Karpas-422 (cell line): ENCODE measurements around the gene C19orf85. TPM values are rescaled to one million over a fixed set of nuclear protein-coding genes. Genes with fewer than 3 reads are reported as not detected.
"Not testable (repeated sequence)": the region's sequence is repeated elsewhere in the genome, so short reads cannot be mapped to it uniquely, and the experiment has no call there.

Experiments
- DNase-seq: peaks from one replicate; pipeline ENCODE4 v3.0.0-alpha.2; 2015
- H2AFZ ChIP-seq: fragments of 200-600 bp; sonication (generic); 2 replicates; pipeline ENCODE4 v1.6.1; 2014; ENCODE audit warnings: antibody characterized with exemption, low read length, mixed read lengths
- H3K27ac ChIP-seq: fragments of 200-600 bp; sonication (generic); 2 replicates; pipeline ENCODE4 v1.5.1; 2014; ENCODE audit warnings: mild to moderate bottlenecking, low read length, moderate library complexity
- H3K27me3 ChIP-seq: fragments of 200-600 bp; sonication (generic); 2 replicates; pipeline ENCODE4 v1.6.1; 2014; ENCODE audit warnings: low read length, mixed read lengths
- H3K36me3 ChIP-seq: fragments of 200-600 bp; sonication (generic); 2 replicates; pipeline ENCODE4 v1.6.1; 2014; ENCODE audit warnings: low read length, mixed read lengths; ENCODE audit not compliant: insufficient read depth
- H3K4me1 ChIP-seq: fragments of 200-600 bp; sonication (generic); 2 replicates; pipeline ENCODE4 v1.6.1; 2014; ENCODE audit warnings: mild to moderate bottlenecking, low read length, mixed read lengths
- H3K4me2 ChIP-seq: fragments of 200-600 bp; sonication (generic); 2 replicates; pipeline ENCODE4 v1.6.1; 2014; ENCODE audit warnings: low read length, low read depth, mild to moderate bottlenecking; ENCODE audit not compliant: poor library complexity, severe bottlenecking
- H3K4me3 ChIP-seq: fragments of 200-600 bp; sonication (generic); 2 replicates; pipeline ENCODE4 v1.5.1; 2014; ENCODE audit warnings: mild to moderate bottlenecking, antibody characterized with exemption, low read length, mixed read lengths
- H3K79me2 ChIP-seq: fragments of 200-600 bp; sonication (generic); 2 replicates; pipeline ENCODE4 v1.6.1; 2014; ENCODE audit warnings: mild to moderate bottlenecking, low read length, mixed read lengths
- H3K9ac ChIP-seq: fragments of 200-600 bp; sonication (generic); 2 replicates; pipeline ENCODE4 v1.6.0; 2014; ENCODE audit warnings: low read length
- H3K9me2 ChIP-seq: fragments of 200-600 bp; sonication (generic), shearing (Covaris generic); replicated peaks from 2 replicates; pipeline ENCODE4 v1.6.0; 2014; ENCODE audit warnings: mild to moderate bottlenecking, low read length, moderate library complexity; ENCODE audit not compliant: insufficient read depth
- H3K9me3 ChIP-seq: fragments of 300-700, 200-600 bp; sonication (generic); 2 replicates; pipeline ENCODE4 v1.6.1; 2014; ENCODE audit warnings: low read length, mixed read lengths
- H4K20me1 ChIP-seq: fragments of 200-600 bp; sonication (generic); 2 replicates; pipeline ENCODE4 v1.6.1; 2014; ENCODE audit warnings: mild to moderate bottlenecking, antibody characterized with exemption, low read length, low read depth; ENCODE audit not compliant: insufficient read depth
- total RNA-seq: library from RNA; depleted of rRNA; stranded (reverse); fragments of >200 nt; shearing (Covaris generic); gene quantifications from 2 replicates; pipeline ENCODE4 v1.2.3, GENCODE V29; 2014; ENCODE audit warnings: low replicate concordance

The C19orf85 gene
- total RNA-seq, 1 experiment from 2014 or later, result not detected

DNA sequence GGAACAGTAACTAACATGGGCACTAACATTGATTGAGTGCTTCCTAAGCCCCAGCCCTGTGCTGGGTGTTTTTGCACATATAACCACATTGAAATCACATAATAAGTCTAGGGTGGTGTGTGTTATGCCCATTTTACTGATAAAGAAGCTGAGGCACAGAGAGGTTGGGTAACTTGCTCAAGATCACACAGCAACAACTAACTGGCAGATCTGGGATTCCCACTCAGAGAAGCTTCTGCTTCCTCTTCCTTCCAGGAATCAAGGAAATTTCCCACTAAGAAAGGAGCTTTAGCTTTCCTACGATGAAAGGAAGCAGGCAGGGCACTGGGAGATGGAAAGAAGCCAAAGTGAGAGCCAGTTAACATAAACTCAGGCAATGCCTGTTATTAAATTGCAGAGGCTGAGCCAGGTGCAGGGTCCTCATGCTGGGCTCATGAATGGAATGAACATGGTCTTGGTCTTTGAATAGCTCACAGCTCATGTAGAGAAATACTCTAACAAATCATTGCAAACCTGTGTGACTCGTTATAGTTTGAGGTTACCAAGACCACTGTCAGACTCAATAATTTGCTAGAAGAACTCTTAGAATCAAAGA, 33.8 kb upstream of the C19orf85 start:
- Histone ChIP-seq H3K4me2 (no peak overlapping the region), H3K27me3 (no peaks in the 10 kb centered on the region), H3K27ac (no peak overlapping the region), H4K20me1 (no peaks in the 10 kb centered on the region), H3K4me1 (peaks cover 2% of the 10 kb centered on the region), H3K9me3 (no peaks in the 10 kb centered on the region), H3K79me2 (no peaks in the 10 kb centered on the region), H3K4me3 (no peak overlapping the region), H3K9me2 (no peaks in the 10 kb centered on the region), H3K36me3 (no peaks in the 10 kb centered on the region), H2AFZ (no peak overlapping the region), H3K9ac (no peak overlapping the region)
- DNase-seq, result no peak

DNA sequence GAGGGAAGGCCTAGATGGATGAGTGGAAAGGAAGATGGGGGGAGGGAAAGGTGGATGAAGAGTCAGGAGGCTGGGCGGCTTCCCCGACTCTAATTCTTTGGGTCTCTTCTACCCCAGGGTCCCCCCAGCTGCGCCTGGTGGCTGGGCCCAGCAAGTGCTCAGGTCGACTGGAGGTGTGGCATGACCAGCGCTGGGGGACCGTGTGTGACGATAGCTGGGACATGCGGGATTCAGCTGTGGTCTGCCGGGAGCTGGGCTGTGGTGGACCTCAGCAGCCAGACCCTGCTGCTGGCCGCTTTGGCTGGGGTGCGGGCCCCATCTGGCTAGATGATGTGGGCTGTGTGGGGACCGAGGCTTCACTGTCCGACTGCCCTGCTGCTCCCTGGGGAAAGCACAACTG, 33.2 kb upstream of the C19orf85 start:
- no peak overlapping the region for H2AFZ ChIP-seq
- H3K27me3 ChIP-seq, result no peaks in the 10 kb centered on the region
- DNase-seq, result no peak
- H3K79me2 ChIP-seq, result no peaks in the 10 kb centered on the region
- no peaks in the 10 kb centered on the region for H3K36me3 ChIP-seq
- H4K20me1 ChIP-seq, result no peaks in the 10 kb centered on the region
- H3K4me3 ChIP-seq, result no peak overlapping the region
- no peak overlapping the region for H3K9ac ChIP-seq
- H3K9me3 ChIP-seq, result no peaks in the 10 kb centered on the region
- H3K4me1 ChIP-seq, result no peaks in the 10 kb centered on the region
- no peaks in the 10 kb centered on the region for H3K9me2 ChIP-seq
- H3K4me2 ChIP-seq, result no peak overlapping the region
- H3K27ac ChIP-seq, result no peak overlapping the region

DNA sequence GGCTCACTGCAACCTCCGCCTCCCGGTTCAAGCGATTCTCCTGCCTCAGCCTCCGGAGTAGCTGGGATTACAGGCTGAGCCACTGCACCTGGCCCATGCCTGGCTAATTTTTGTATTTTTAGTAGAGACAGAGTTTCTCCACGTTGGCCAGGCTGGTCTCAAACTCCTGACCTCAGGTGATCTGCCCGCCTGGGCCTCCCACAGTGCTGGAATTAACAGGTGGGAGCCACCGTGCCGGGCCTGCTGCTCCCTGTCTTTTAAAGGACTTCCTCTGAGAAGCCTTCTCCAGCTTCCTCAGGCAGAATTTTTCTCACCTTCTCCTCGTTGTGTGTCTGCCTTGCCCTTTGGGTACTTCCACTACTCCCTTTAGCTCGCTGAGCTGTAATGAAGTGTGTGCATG, 32.3 kb upstream of the C19orf85 start:
- not testable (repeated sequence) for DNase-seq, H3K27me3 ChIP-seq, H3K9me3 ChIP-seq, H4K20me1 ChIP-seq, H3K9ac ChIP-seq, H3K9me2 ChIP-seq, H3K4me2 ChIP-seq, H3K4me3 ChIP-seq, H2AFZ ChIP-seq, H3K79me2 ChIP-seq, H3K27ac ChIP-seq, H3K36me3 ChIP-seq, H3K4me1 ChIP-seq

DNA sequence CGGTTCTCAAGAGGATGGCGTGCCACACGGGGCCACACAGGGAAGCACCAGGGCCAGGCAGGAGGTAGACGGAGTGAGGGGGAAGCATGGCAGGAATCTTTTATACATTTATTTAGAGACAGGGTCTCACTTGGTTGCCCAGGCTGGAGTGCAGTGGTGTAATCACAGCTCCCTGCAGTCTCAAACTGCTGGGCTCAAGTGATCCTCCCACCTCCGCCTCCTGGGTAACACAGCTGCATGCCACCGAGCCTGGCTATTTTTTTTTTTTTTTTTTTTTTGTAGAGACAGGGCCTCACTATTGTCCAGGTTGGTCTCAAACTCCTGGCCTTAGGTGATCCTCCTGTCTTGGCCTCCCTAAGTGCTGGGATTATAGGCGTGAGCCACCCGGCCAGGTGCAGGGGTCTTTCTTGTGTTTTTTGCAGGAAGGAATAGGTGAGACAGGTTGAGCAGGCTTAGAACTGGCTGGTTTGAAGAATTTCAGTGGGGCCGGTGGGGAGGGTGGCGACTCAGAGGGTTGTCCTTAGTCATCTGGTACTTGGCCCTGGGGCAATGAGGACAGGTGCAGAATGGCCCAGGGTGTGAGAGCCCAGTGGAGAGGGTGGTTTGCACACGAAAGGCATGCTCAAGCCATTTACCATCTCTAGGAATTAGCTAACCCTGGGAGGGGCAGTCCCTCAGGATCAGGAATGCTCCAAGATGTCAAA, 31.2 kb upstream of the C19orf85 start:
- H3K36me3 ChIP-seq, result no peaks in the 10 kb centered on the region
- no peaks in the 10 kb centered on the region for H3K27me3 ChIP-seq
- no peak overlapping the region for H3K9ac ChIP-seq
- H3K27ac ChIP-seq, result no peak overlapping the region
- DNase-seq, result no peak
- no peak overlapping the region for H2AFZ ChIP-seq
- H3K9me3 ChIP-seq, result no peaks in the 10 kb centered on the region
- H3K4me2 ChIP-seq, result no peak overlapping the region
- H3K4me1 ChIP-seq, result no peaks in the 10 kb centered on the region
- no peaks in the 10 kb centered on the region for H4K20me1 ChIP-seq
- H3K9me2 ChIP-seq, result no peaks in the 10 kb centered on the region
- no peaks in the 10 kb centered on the region for H3K79me2 ChIP-seq
- no peak overlapping the region for H3K4me3 ChIP-seq

DNA sequence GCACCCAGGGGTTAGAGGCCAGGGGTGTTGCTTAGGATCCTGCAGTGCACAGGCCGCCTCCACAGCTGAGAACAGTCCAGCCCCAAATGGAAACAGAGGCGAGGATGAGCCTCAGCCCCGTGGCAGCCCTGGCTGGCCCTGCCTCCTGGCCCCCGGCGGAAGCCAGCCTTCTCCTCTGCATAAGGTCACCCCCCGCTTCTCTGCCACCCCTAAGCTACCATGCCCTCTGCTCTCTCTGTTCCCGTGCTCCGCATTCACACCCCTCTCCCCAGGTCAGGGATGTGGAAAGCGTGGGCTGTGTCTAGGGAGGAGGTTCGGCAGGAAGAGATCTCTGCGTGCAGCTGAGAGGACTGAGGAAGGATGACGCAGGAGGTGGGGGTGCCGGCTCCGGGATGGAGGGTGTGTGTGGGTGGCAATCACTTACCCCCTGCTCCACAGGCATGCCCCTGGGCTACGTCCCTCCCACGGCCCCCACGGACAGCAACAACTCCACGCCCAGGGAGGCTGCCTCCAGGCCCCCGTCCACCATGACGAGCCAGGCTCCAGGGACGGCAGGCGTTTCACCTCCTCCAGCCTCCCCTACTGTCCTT, 29.7 kb upstream of the C19orf85 start:
- no peaks in the 10 kb centered on the region for H3K27me3 ChIP-seq
- DNase-seq, result no peak
- H3K4me2 ChIP-seq, result no peak overlapping the region

DNA sequence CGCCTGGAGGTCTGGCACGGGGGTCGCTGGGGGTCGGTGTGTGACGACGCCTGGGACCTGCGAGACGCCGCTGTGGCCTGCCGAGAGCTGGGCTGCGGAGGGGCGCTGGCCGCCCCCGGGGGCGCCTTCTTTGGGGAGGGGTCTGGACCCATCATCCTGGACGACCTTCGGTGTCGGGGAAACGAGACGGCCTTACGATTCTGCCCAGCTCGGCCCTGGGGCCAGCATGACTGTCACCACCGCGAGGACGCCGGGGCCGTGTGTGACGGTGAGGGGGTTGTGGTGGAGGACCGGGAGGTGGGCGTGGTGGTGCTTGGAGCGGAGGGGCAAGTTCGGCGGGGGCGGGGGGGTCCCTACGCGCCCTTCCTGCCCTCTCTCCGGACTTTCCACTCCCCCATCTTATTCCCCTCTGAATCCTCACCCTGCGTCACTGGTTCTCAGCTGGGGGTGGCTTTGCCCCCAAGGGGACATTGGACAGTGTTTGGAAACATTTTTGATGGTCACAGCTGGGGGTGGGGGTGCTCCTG, 29.2 kb upstream of the C19orf85 start:
- H3K9ac ChIP-seq, result no peak overlapping the region
- DNase-seq, result no peak
- H3K79me2 ChIP-seq, result no peaks in the 10 kb centered on the region
- H3K9me3 ChIP-seq, result no peaks in the 10 kb centered on the region
- H3K9me2 ChIP-seq, result no peaks in the 10 kb centered on the region
- H3K27me3 ChIP-seq, result no peaks in the 10 kb centered on the region
- H4K20me1 ChIP-seq, result no peaks in the 10 kb centered on the region; the same call in 1 of the 2 replicates
- no peak overlapping the region for H2AFZ ChIP-seq
- H3K4me2 ChIP-seq, result no peak overlapping the region
- H3K27ac ChIP-seq, result no peak overlapping the region
- no peaks in the 10 kb centered on the region for H3K4me1 ChIP-seq
- H3K4me3 ChIP-seq, result no peak overlapping the region
- no peaks in the 10 kb centered on the region for H3K36me3 ChIP-seq

More for the DNA sequence above, 29.7 kb upstream of the C19orf85 start:
- Histone ChIP-seq H2AFZ (no peak overlapping the region), H3K9me2 (no peaks in the 10 kb centered on the region), H3K27ac (no peak overlapping the region), H3K4me1 (no peaks in the 10 kb centered on the region), H4K20me1 (no peaks in the 10 kb centered on the region), H3K9ac (no peak overlapping the region), H3K79me2 (no peaks in the 10 kb centered on the region), H3K9me3 (no peaks in the 10 kb centered on the region), H3K36me3 (no peaks in the 10 kb centered on the region), H3K4me3 (no peak overlapping the region)

DNA sequence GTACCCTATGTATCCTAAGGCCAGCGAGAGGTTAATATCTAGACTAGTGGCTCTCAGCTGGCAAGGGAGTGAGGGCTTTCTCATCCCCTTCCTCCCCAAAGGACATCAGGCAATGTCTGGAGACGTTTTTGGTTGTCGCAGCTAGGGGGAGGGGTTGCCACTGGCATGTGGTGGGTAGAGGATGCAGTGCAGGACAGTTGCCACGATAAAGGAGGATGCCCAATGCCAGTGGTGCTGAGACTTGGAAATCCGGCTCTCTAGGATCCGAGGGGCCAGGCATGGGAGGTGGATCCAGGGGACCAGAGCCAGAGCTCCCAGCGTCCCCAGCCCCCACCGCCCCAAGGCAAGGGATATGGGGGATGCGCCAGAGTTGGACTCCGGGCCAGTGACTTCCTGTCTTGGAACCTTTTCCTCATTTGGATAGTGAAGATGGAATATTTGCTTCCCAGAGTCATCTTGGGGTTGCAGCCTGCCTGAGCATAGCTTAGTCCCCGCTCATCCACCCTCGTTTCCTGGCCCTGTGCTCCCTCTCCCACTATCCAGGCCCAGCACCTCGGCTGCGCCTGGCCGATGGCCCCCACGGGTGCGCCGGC, 28.6 kb upstream of the C19orf85 start:
- Histone ChIP-seq H3K9me2 (no peaks in the 10 kb centered on the region), H3K4me1 (0 out of 2 replicates have a peak, but pooled peaks cover 3% of the 10 kb centered on the region), H3K9me3 (no peaks in the 10 kb centered on the region), H3K36me3 (no peaks in the 10 kb centered on the region), H3K4me3 (no peak overlapping the region), H3K4me2 (no peak overlapping the region), H3K79me2 (no peaks in the 10 kb centered on the region), H4K20me1 (no peaks in the 10 kb centered on the region; the same call in 1 of the 2 replicates), H3K27ac (no peak overlapping the region), H2AFZ (no peak overlapping the region), H3K9ac (no peak overlapping the region), H3K27me3 (no peaks in the 10 kb centered on the region)
- no peak for DNase-seq

DNA sequence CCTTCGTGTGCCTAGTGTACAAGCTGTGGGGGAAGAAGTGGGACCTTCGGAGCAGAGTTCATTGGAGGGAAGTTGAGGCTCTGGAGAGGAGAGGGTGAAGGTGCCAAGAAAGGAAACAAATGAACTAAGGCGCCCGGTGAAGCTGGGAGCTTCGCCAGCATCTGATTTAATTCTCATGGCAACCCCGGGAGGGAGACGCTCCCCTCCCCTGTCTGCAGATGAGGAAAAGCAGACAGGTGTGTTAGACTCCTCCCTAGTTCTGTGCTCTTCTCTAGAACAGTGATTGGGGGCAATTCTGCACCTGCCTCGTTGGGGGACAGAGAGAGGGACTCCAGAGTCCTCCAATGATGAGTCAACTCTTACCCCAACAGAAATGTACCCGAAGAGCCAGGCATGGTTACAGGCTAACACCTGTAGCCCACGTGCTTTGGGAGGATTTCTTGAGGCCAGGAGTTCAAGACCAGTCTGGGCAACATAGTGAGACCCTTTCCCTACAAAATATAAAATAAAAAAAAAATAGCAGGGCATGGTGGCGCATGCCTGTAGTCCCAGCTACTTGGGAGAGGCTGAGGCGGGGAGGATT, 27.9 kb upstream of the C19orf85 start:
- Histone ChIP-seq H2AFZ (no peak overlapping the region), H3K79me2 (no peaks in the 10 kb centered on the region), H3K9me3 (no peaks in the 10 kb centered on the region), H3K9me2 (no peaks in the 10 kb centered on the region), H3K9ac (no peak overlapping the region), H3K4me3 (no peak overlapping the region), H3K4me2 (no peak overlapping the region), H3K36me3 (no peaks in the 10 kb centered on the region), H3K27ac (no peak overlapping the region), H4K20me1 (peaks cover 4% of the 10 kb centered on the region; the same call in 1 of the 2 replicates), H3K27me3 (no peaks in the 10 kb centered on the region), H3K4me1 (peaks cover 7% of the 10 kb centered on the region)
- no peak for DNase-seq
